Measurements from ENCODE around the gene ZGPAT. TPM values are rescaled to one million over a fixed set of nuclear protein-coding genes. Genes with fewer than 3 reads are reported as not detected.
A peak's percentile ranks its signal among the peaks of the same experiment; 100 is the strongest.

The ZGPAT gene
- total and polyA plus RNA-seq, 2 donors (not counting 1 experiment from before 2014, with no cell fraction given), result 46.1 to 62.1 TPM

GRCh38 chr20:63782051-63782471 is 74.2 kb downstream of the ZGPAT start:
- intact Hi-C loops (cut with micrococcal nuclease), result no loop called here
- H3K27me3 Mint-ChIP-seq, result no peaks in the 10 kb centered on the region
- no peaks in the 10 kb centered on the region for H3K36me3 ChIP-seq (replicated peaks in 1 of 2; ENCODE audit: control extremely low read depth in 1 of 2, control insufficient read depth in 1 of 2, extremely low read depth in 1 of 2, insufficient read depth in 2 of 2, low read length in 1 of 2)
- ChIA-PET CTCF (no interaction called here), POLR2A (no interaction called here)
- no peaks in the 10 kb centered on the region for H3K4me1 ChIP-seq (ENCODE audit: control insufficient read depth in 2 of 2, insufficient read depth in 2 of 2, low read length in 2 of 2)
- no peak overlapping the region for H3K27ac ChIP-seq (ENCODE audit: low read length in 2 of 2)
- no peaks in the 10 kb centered on the region for H3K27me3 ChIP-seq (replicated peaks in 1 of 4; ENCODE audit: control extremely low read depth in 1 of 4, control insufficient read depth in 3 of 4, insufficient read depth in 4 of 4, low read length in 3 of 4)
- H2AFZ ChIP-seq (ENCODE audit: insufficient read depth, low read depth, low read length, poor library complexity, severe bottlenecking), result no peak overlapping the region
- H3K9me3 Mint-ChIP-seq (ENCODE audit: insufficient read depth), result no peaks in the 10 kb centered on the region
- ATAC-seq (ENCODE audit: low read depth) (no peak), DNase-seq (peak; percentile 55)
- no peak overlapping the region for H3K4me3 Mint-ChIP-seq
- TF ChIP-seq CTCF (IDR thresholded peaks at IDR 0.05), result no peak
- TF ChIP-seq EZH2 (IDR thresholded peaks at IDR 0.05; ENCODE audit: borderline replicate concordance, insufficient read depth, low read depth, low read length, poor library complexity, severe bottlenecking), result no peak
- WGBS (ENCODE audit: insufficient coverage), result 80% methylated on average over 15 of the region's 18 CpGs
- H3K9me3 ChIP-seq (ENCODE audit: control extremely low read depth in 1 of 3, control insufficient read depth in 2 of 3, insufficient read depth in 1 of 3, low read length in 2 of 3), result no peaks in the 10 kb centered on the region
- H3K4me1 Mint-ChIP-seq, result peaks cover 2% of the 10 kb centered on the region
- H4K20me1 ChIP-seq (ENCODE audit: control insufficient read depth, insufficient read depth, low read length, poor library complexity, severe bottlenecking), result no peaks in the 10 kb centered on the region
- no peak overlapping the region for H3K4me3 ChIP-seq (ENCODE audit: control extremely low read depth in 1 of 5, extremely low read depth in 1 of 5, insufficient read depth in 1 of 5, low read depth in 2 of 5, low read length in 4 of 5)
- H3K27ac Mint-ChIP-seq, result no peak overlapping the region
- H3K9ac ChIP-seq (ENCODE audit: low read length), result no peak overlapping the region
- no peak overlapping the region for H3K4me2 ChIP-seq (replicated peaks; ENCODE audit: low read depth, low read length, poor library complexity, severe bottlenecking)
- no peaks in the 10 kb centered on the region for H3K79me2 ChIP-seq (ENCODE audit: control insufficient read depth, insufficient read depth, low read length)

DNA sequence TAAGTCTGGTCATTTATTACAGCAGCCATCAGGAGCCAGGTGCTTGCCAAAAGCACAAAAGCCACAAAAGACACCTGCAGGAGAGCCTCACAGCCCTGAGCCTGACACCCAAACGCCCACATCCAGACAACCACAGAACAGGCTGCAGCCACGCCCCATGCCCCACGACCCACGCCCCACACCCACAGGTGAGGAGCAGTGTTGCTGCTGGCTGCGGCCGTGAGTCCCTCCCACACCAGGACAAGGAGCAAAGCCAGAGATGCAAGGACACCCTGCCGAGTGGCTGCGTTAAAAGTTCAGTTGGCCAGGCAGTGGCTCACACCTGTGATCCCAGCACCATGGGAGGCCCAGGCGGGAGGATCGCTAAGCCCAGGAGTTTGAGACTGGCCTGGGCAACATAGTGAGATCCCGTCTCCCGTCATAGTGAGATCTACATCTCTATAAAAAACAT is 74.7 kb downstream of the ZGPAT start:
- Mint-ChIP-seq H3K27ac (no peak overlapping the region), H3K27me3 (no peaks in the 10 kb centered on the region), H3K4me1 (peaks cover 2% of the 10 kb centered on the region), H3K4me3 (no peak overlapping the region), H3K9me3 (ENCODE audit: insufficient read depth) (no peaks in the 10 kb centered on the region)
- DNase-seq (no peak), ATAC-seq (ENCODE audit: low read depth) (no peak)
- 92% methylated on average over 11 of the region's 12 CpGs for WGBS (ENCODE audit: insufficient coverage)
- Histone ChIP-seq H3K4me3 (ENCODE audit: control extremely low read depth in 1 of 5, extremely low read depth in 1 of 5, insufficient read depth in 1 of 5, low read depth in 2 of 5, low read length in 4 of 5) (no peak overlapping the region), H3K4me1 (ENCODE audit: control insufficient read depth in 2 of 2, insufficient read depth in 2 of 2, low read length in 2 of 2) (no peaks in the 10 kb centered on the region), H3K36me3 (replicated peaks in 1 of 2; ENCODE audit: control extremely low read depth in 1 of 2, control insufficient read depth in 1 of 2, extremely low read depth in 1 of 2, insufficient read depth in 2 of 2, low read length in 1 of 2) (no peaks in the 10 kb centered on the region), H2AFZ (ENCODE audit: insufficient read depth, low read depth, low read length, poor library complexity, severe bottlenecking) (no peak overlapping the region), H3K4me2 (replicated peaks; ENCODE audit: low read depth, low read length, poor library complexity, severe bottlenecking) (no peak overlapping the region), H3K27ac (ENCODE audit: low read length in 2 of 2) (no peak overlapping the region), H3K9me3 (ENCODE audit: control extremely low read depth in 1 of 3, control insufficient read depth in 2 of 3, insufficient read depth in 1 of 3, low read length in 2 of 3) (no peaks in the 10 kb centered on the region), H3K9ac (ENCODE audit: low read length) (no peak overlapping the region), H3K27me3 (replicated peaks in 1 of 4; ENCODE audit: control extremely low read depth in 1 of 4, control insufficient read depth in 3 of 4, insufficient read depth in 4 of 4, low read length in 3 of 4) (no peaks in the 10 kb centered on the region), H3K79me2 (ENCODE audit: control insufficient read depth, insufficient read depth, low read length) (no peaks in the 10 kb centered on the region), H4K20me1 (ENCODE audit: control insufficient read depth, insufficient read depth, low read length, poor library complexity, severe bottlenecking) (no peaks in the 10 kb centered on the region)
- TF ChIP-seq EZH2 (IDR thresholded peaks at IDR 0.05; ENCODE audit: borderline replicate concordance, insufficient read depth, low read depth, low read length, poor library complexity, severe bottlenecking) (no peak), CTCF (IDR thresholded peaks at IDR 0.05) (no peak)
- CTCF ChIA-PET, result interaction anchor here (4.3 kb wide), 1 partner anchor 83 kb away, joined by 29 read pairs; the partner anchor contains the start of gene TPD52L2
- intact Hi-C loops (cut with micrococcal nuclease), result no loop called here
- POLR2A ChIA-PET, result no interaction called here
